Prostate gland (tissue), 2 donors: ENCODE results near the gene UQCRC1.

Experiments used
- POLR2AphosphoS5 ChIP-seq: sonication (generic); formaldehyde crosslinking; IDR thresholded peaks from one replicate; pipeline ENCODE4 v1.6.1; 2017; ENCODE audit warnings: antibody characterized with exemption
- TF ChIP-seq, protein P1 (sequence below), 4 experiments: fragments of 200-600 bp in 2 of 4; fragments of 450-650 bp in 2 of 4; sonication (generic) in 2 of 4; IDR thresholded peaks; 1 replicate in 3 of 4; 2 replicates in 1 of 4; pipeline ENCODE4 v1.5.1; 2016 to 2019; ENCODE audit warnings: antibody characterized with exemption in 4 of 4, mild to moderate bottlenecking in 2 of 4, moderate library complexity in 2 of 4

DNA sequence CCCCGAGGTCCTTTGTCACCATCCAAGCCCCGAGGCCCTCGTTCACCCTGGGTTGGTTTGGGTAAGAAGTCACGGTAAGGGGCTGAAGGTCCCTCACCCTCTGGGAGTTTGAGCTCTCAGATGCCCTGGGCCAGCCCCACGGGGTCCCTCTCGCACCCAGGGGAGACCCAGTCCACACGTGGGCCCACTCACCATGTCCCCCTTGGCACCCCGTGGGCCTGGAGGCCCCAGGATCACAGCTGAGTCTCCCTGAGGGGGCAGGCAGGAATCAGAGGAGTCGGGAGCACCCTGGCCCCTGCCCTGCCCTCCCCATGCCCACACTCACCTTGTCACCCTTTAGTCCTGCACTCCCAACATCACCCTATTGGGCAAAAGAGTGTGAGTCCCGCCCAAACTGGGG lies 40.0 kb downstream of the UQCRC1 start:
- TF ChIP-seq, protein P1, sequence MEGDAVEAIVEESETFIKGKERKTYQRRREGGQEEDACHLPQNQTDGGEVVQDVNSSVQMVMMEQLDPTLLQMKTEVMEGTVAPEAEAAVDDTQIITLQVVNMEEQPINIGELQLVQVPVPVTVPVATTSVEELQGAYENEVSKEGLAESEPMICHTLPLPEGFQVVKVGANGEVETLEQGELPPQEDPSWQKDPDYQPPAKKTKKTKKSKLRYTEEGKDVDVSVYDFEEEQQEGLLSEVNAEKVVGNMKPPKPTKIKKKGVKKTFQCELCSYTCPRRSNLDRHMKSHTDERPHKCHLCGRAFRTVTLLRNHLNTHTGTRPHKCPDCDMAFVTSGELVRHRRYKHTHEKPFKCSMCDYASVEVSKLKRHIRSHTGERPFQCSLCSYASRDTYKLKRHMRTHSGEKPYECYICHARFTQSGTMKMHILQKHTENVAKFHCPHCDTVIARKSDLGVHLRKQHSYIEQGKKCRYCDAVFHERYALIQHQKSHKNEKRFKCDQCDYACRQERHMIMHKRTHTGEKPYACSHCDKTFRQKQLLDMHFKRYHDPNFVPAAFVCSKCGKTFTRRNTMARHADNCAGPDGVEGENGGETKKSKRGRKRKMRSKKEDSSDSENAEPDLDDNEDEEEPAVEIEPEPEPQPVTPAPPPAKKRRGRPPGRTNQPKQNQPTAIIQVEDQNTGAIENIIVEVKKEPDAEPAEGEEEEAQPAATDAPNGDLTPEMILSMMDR (IDR thresholded peaks at IDR 0.05), result no peak
- no peak for TF ChIP-seq POLR2AphosphoS5
